Uterus (tissue), 4 donors: Measurements from ENCODE around the gene DUS2. TPM values are rescaled to one million over a fixed set of nuclear protein-coding genes. Genes with fewer than 3 reads are reported as not detected.

Experiments
- DNase-seq, 2 donors: peaks; one replicate each; pipeline ENCODE4 v3.0.0-alpha.2; 2019 to 2020
- H3K27ac ChIP-seq, 2 donors: fragments of 200-600 bp; sonication (generic); 1 replicate in 1 of 2; 2 replicates in 1 of 2; pipeline ENCODE4 v1.5.1; 2016 to 2018
- H3K27me3 ChIP-seq, 2 donors: fragments of 200-600 bp; sonication (generic); one replicate each; pipeline ENCODE4 v1.5.1; 2018 to 2019; ENCODE audit warnings: control low read depth in 1 of 2
- H3K36me3 ChIP-seq, 2 donors: fragments of 200-600 bp; sonication (generic); one replicate each; pipeline ENCODE4 v1.5.1; 2019; ENCODE audit warnings: control low read depth in 1 of 2
- H3K4me1 ChIP-seq, 2 donors: fragments of 200-600 bp; sonication (generic); one replicate each; pipeline ENCODE4 v1.5.1; 2018 to 2019; ENCODE audit warnings: control low read depth in 1 of 2
- H3K4me3 ChIP-seq, 2 donors: fragments of 200-600 bp; sonication (generic); 1 replicate in 1 of 2; 2 replicates in 1 of 2; pipeline ENCODE4 v1.5.1; 2018 to 2019; ENCODE audit warnings: mild to moderate bottlenecking in 1 of 2
- H3K9me3 ChIP-seq, 2 donors: fragments of 200-600 bp; sonication (generic); one replicate each; pipeline ENCODE4 v1.5.1; 2019; ENCODE audit warnings: control low read depth in 1 of 2
- CTCF ChIP-seq, 4 experiments: fragments of 200-600 bp in 2 of 4; fragments of 450-650 bp in 2 of 4; sonication (generic) in 2 of 4; IDR thresholded peaks; one replicate each; pipeline ENCODE4 v1.5.1; 2016 to 2019; ENCODE audit warnings: antibody characterized with exemption in 4 of 4, mild to moderate bottlenecking in 2 of 4, moderate library complexity in 1 of 4
- POLR2A ChIP-seq, 2 donors: fragments of 450-650 bp; IDR thresholded peaks; one replicate each; pipeline ENCODE4 v1.6.1; 2016; ENCODE audit warnings: antibody characterized with exemption in 2 of 2, mild to moderate bottlenecking in 1 of 2, moderate library complexity in 1 of 2
- intact Hi-C: fragments of 100-400 bp; cut with DNase I; formaldehyde crosslinking; loops from one replicate; pipeline ENCODE4 v1.15.1; 2023; ENCODE audit warnings: low total_unique reads
- total RNA-seq, 4 donors: library from RNA; depleted of rRNA in 3 of 4; stranded (reverse); fragments of >200 nt in 3 of 4; gene quantifications; one replicate each; pipeline versions ENCODE4 v1.1.0 to v1.2.4, GENCODE V29; 2014 to 2023
- donor health status: DM: yes; HTN: yes; CAD: no.

DUS2 gene
- total RNA-seq, 4 donors from 2014 or later = 2.0 to 18.4 (median 5.6) TPM

GRCh38 chr16:68068926-68069325, 45.8 kb downstream of the DUS2 start:
- intact Hi-C loops = no loop called here
- TF ChIP-seq CTCF (IDR thresholded peaks at IDR 0.05) = no peak
- TF ChIP-seq POLR2A (IDR thresholded peaks at IDR 0.05) = no peak
- Histone ChIP-seq H3K9me3 (no peaks in the 10 kb centered on the region), H3K27me3 (no peaks in the 10 kb centered on the region), H3K4me1 (no peaks in the 10 kb centered on the region), H3K27ac (no peak overlapping the region), H3K36me3 (no peaks in the 10 kb centered on the region), H3K4me3 (no peak overlapping the region)
- DNase-seq = no peak

GRCh38 chr16:68069511-68070248, 46.6 kb downstream of the DUS2 start:
- no peak overlapping the region for H3K27ac ChIP-seq
- no peaks in the 10 kb centered on the region for H3K36me3 ChIP-seq
- no peak for DNase-seq
- no peak for TF ChIP-seq CTCF (IDR thresholded peaks at IDR 0.05)
- no peak for TF ChIP-seq POLR2A (IDR thresholded peaks at IDR 0.05)
- H3K4me3 ChIP-seq = no peak overlapping the region
- H3K4me1 ChIP-seq = no peaks in the 10 kb centered on the region
- H3K27me3 ChIP-seq = no peaks in the 10 kb centered on the region
- intact Hi-C loops = no loop called here
- H3K9me3 ChIP-seq = no peaks in the 10 kb centered on the region

GRCh38 chr16:68070249-68070730, 47.2 kb downstream of the DUS2 start:
- no peaks in the 10 kb centered on the region for H3K4me1 ChIP-seq

GRCh38 chr16:68070806-68071517, 47.9 kb downstream of the DUS2 start:
- Histone ChIP-seq H3K4me3 (no peak overlapping the region), H3K4me1 (no peaks in the 10 kb centered on the region), H3K36me3 (no peaks in the 10 kb centered on the region), H3K27ac (no peak overlapping the region), H3K9me3 (no peaks in the 10 kb centered on the region), H3K27me3 (no peaks in the 10 kb centered on the region)
- intact Hi-C loops = no loop called here
- no peak for TF ChIP-seq CTCF (IDR thresholded peaks at IDR 0.05)
- no peak for TF ChIP-seq POLR2A (IDR thresholded peaks at IDR 0.05)
- DNase-seq = no peak

More at GRCh38 chr16:68070249-68070730, 47.2 kb downstream of the DUS2 start:
- no peak for DNase-seq
- intact Hi-C loops = no loop called here
- no peak overlapping the region for H3K4me3 ChIP-seq
- H3K27ac ChIP-seq = no peak overlapping the region
- H3K9me3 ChIP-seq = no peaks in the 10 kb centered on the region
- H3K27me3 ChIP-seq = no peaks in the 10 kb centered on the region
- TF ChIP-seq CTCF (IDR thresholded peaks at IDR 0.05) = no peak
- no peak for TF ChIP-seq POLR2A (IDR thresholded peaks at IDR 0.05)
- H3K36me3 ChIP-seq = no peaks in the 10 kb centered on the region

GRCh38 chr16:68071518-68071901, 48.4 kb downstream of the DUS2 start:
- no peaks in the 10 kb centered on the region for H3K36me3 ChIP-seq
- no peak overlapping the region for H3K4me3 ChIP-seq
- no peak overlapping the region for H3K27ac ChIP-seq
- intact Hi-C loops = no loop called here
- no peaks in the 10 kb centered on the region for H3K4me1 ChIP-seq
- no peak for DNase-seq
- no peaks in the 10 kb centered on the region for H3K9me3 ChIP-seq
- no peaks in the 10 kb centered on the region for H3K27me3 ChIP-seq
- no peak for TF ChIP-seq POLR2A (IDR thresholded peaks at IDR 0.05)
- TF ChIP-seq CTCF (IDR thresholded peaks at IDR 0.05) = no peak
